BLaER1 (cell line): ENCODE measurements around the gene ANKLE1.

Source experiments
- H3K27ac ChIP-seq: shearing (Covaris generic); formaldehyde crosslinking; 2 replicates; pipeline ENCODE4 v1.8.1; 2022
- H3K27me3 ChIP-seq: shearing (Covaris generic); formaldehyde crosslinking; 2 replicates; pipeline ENCODE4 v1.8.1; 2022
- H3K36me3 ChIP-seq: shearing (Covaris generic); formaldehyde crosslinking; 2 replicates; pipeline ENCODE4 v1.8.1; 2022
- H3K4me1 ChIP-seq: shearing (Covaris generic); formaldehyde crosslinking; 2 replicates; pipeline ENCODE4 v1.8.1; 2022
- H3K4me2 ChIP-seq: shearing (Covaris generic); formaldehyde crosslinking; 2 replicates; pipeline ENCODE4 v1.8.1; 2022
- H3K4me3 ChIP-seq: shearing (Covaris generic); formaldehyde crosslinking; 2 replicates; pipeline ENCODE4 v1.8.1; 2022
- H3K9ac ChIP-seq: shearing (Covaris generic); formaldehyde crosslinking; 2 replicates; pipeline ENCODE4 v1.8.1; 2022
- H3K9me3 ChIP-seq: shearing (Covaris generic); formaldehyde crosslinking; 2 replicates; pipeline ENCODE4 v1.8.1; 2022
- H4K20me1 ChIP-seq: shearing (Covaris generic); formaldehyde crosslinking; 2 replicates; pipeline ENCODE4 v1.8.1; 2022
- Cebpa-rat ChIP-seq: shearing (Covaris generic); IDR thresholded peaks from 2 replicates; pipeline ENCODE4 v1.8.1; 2022

Gene ANKLE1

GRCh38 chr19:17240062-17240752 lies 41.5 kb upstream of the ANKLE1 start:
- no peaks in the 10 kb centered on the region for H3K9me3 ChIP-seq
- H4K20me1 ChIP-seq = peaks cover 78% of the 10 kb centered on the region
- H3K4me2 ChIP-seq = no peak overlapping the region
- H3K9ac ChIP-seq = no peak overlapping the region
- no peak overlapping the region for H3K27ac ChIP-seq
- peaks cover 39% of the 10 kb centered on the region for H3K36me3 ChIP-seq
- no peaks in the 10 kb centered on the region for H3K27me3 ChIP-seq
- TF ChIP-seq Cebpa-rat = no peak
- no peak overlapping the region for H3K4me3 ChIP-seq
- H3K4me1 ChIP-seq = peaks cover 56% of the 10 kb centered on the region

- Histone ChIP-seq H3K9ac (no peak overlapping the region), H3K36me3 (peaks cover 39% of the 10 kb centered on the region), H3K4me3 (no peak overlapping the region), H3K9me3 (no peaks in the 10 kb centered on the region), H3K27ac (no peak overlapping the region; the same call in 1 of the 2 replicates), H3K27me3 (no peaks in the 10 kb centered on the region), H4K20me1 (peaks cover 75% of the 10 kb centered on the region), H3K4me1 (peaks cover 51% of the 10 kb centered on the region), H3K4me2 (no peak overlapping the region)
- no peak for TF ChIP-seq Cebpa-rat
Measured at GRCh38 chr19:17240826-17241399, 40.8 kb upstream of the ANKLE1 start.

- H3K27me3 ChIP-seq = no peaks in the 10 kb centered on the region
- peak overlapping the region; percentile 47; the same call in 1 of the 2 replicates for H3K27ac ChIP-seq
- peak overlapping the region; percentile 92 for H3K4me2 ChIP-seq
- H3K4me1 ChIP-seq = peaks cover 54% of the 10 kb centered on the region
- peaks cover 68% of the 10 kb centered on the region for H4K20me1 ChIP-seq
- no peaks in the 10 kb centered on the region for H3K9me3 ChIP-seq
- no peak for TF ChIP-seq Cebpa-rat
- peak overlapping the region; percentile 85; the same call in 1 of the 2 replicates for H3K9ac ChIP-seq
- H3K36me3 ChIP-seq = peaks cover 37% of the 10 kb centered on the region
- peak overlapping the region; percentile 90 for H3K4me3 ChIP-seq
Measured at GRCh38 chr19:17242431-17243208, 39.1 kb upstream of the ANKLE1 start.

- peak overlapping the region; percentile 85 for H3K9ac ChIP-seq
- no peak for TF ChIP-seq Cebpa-rat
- H3K27ac ChIP-seq = peak overlapping the region; percentile 91
- H3K9me3 ChIP-seq = no peaks in the 10 kb centered on the region
- H3K4me2 ChIP-seq = peak overlapping the region; percentile 92
- no peaks in the 10 kb centered on the region for H3K27me3 ChIP-seq
- H3K4me1 ChIP-seq = peaks cover 61% of the 10 kb centered on the region
- peak overlapping the region; percentile 90 for H3K4me3 ChIP-seq
- H3K36me3 ChIP-seq = peaks cover 30% of the 10 kb centered on the region
- H4K20me1 ChIP-seq = peaks cover 61% of the 10 kb centered on the region
Measured at GRCh38 chr19:17243211-17243829, 38.4 kb upstream of the ANKLE1 start.

GRCh38 chr19:17243830-17244617 lies 37.7 kb upstream of the ANKLE1 start:
- Histone ChIP-seq H3K9me3 (no peaks in the 10 kb centered on the region), H3K27ac (peak overlapping the region; percentile 91), H3K4me3 (peak overlapping the region; percentile 90), H4K20me1 (peaks cover 54% of the 10 kb centered on the region), H3K9ac (peak overlapping the region; percentile 85), H3K4me2 (peak overlapping the region; percentile 92), H3K36me3 (peaks cover 23% of the 10 kb centered on the region), H3K4me1 (peaks cover 65% of the 10 kb centered on the region), H3K27me3 (no peaks in the 10 kb centered on the region)
- TF ChIP-seq Cebpa-rat = no peak

GRCh38 chr19:17244618-17245534 lies 36.8 kb upstream of the ANKLE1 start:
- Histone ChIP-seq H3K9me3 (no peaks in the 10 kb centered on the region), H3K36me3 (peaks cover 15% of the 10 kb centered on the region), H4K20me1 (peaks cover 53% of the 10 kb centered on the region), H3K27ac (peak overlapping the region; percentile 91), H3K4me3 (peak overlapping the region; percentile 90), H3K4me2 (peak overlapping the region; percentile 92), H3K27me3 (no peaks in the 10 kb centered on the region), H3K4me1 (peaks cover 66% of the 10 kb centered on the region), H3K9ac (peak overlapping the region; percentile 85)
- no peak for TF ChIP-seq Cebpa-rat

- Histone ChIP-seq H3K36me3 (peaks cover 8% of the 10 kb centered on the region), H3K9me3 (no peaks in the 10 kb centered on the region), H3K4me3 (peak within 1 kb of the TSS; percentile 90), H3K27ac (peak within 1 kb of the TSS; percentile 92), H3K4me2 (peak within 1 kb of the TSS; percentile 92), H3K9ac (peak within 1 kb of the TSS; percentile 85), H3K4me1 (peaks cover 63% of the 10 kb centered on the region), H3K27me3 (no peaks in the 10 kb centered on the region), H4K20me1 (peaks cover 46% of the 10 kb centered on the region)
- no peak for TF ChIP-seq Cebpa-rat
Measured at GRCh38 chr19:17245535-17245984, 36.1 kb upstream of the ANKLE1 start, which contains the start of gene NR2F6. TSS of gene NR2F6 (minus strand) at chr19:17245919. CDS start at chr19:17245220, 699 bp downstream.

GRCh38 chr19:17246681-17247425 lies 34.8 kb upstream of the ANKLE1 start:
- peaks cover 33% of the 10 kb centered on the region for H4K20me1 ChIP-seq
- no peak for TF ChIP-seq Cebpa-rat
- no peaks in the 10 kb centered on the region for H3K36me3 ChIP-seq
- peak overlapping the region; percentile 92 for H3K27ac ChIP-seq
- peaks cover 50% of the 10 kb centered on the region for H3K4me1 ChIP-seq
- H3K4me2 ChIP-seq = peak overlapping the region; percentile 91
- H3K9me3 ChIP-seq = no peaks in the 10 kb centered on the region
- no peaks in the 10 kb centered on the region for H3K27me3 ChIP-seq
- peak overlapping the region; percentile 82 for H3K9ac ChIP-seq
- peak overlapping the region; percentile 69 for H3K4me3 ChIP-seq
